Stimulated activated CD4-positive, alpha-beta T cell treated with anti-CD3 and anti-CD28 coated beads, Interleukin-15, amount 100 ng/mL, for 48 hours (primary cell): Measurements from ENCODE around the gene CD72.
A peak's percentile ranks its signal among the peaks of the same experiment; 100 is the strongest.
"Not testable (repeated sequence)": the region's sequence is repeated elsewhere in the genome, so short reads cannot be mapped to it uniquely, and the experiment has no call there.

ENCODE experiments used
- DNase-seq, 2 donors: peaks; one replicate each; pipeline ENCODE4 v3.0.0-alpha.2; 2020; ENCODE audit warnings: low read depth in 2 of 2

The CD72 gene

DNA sequence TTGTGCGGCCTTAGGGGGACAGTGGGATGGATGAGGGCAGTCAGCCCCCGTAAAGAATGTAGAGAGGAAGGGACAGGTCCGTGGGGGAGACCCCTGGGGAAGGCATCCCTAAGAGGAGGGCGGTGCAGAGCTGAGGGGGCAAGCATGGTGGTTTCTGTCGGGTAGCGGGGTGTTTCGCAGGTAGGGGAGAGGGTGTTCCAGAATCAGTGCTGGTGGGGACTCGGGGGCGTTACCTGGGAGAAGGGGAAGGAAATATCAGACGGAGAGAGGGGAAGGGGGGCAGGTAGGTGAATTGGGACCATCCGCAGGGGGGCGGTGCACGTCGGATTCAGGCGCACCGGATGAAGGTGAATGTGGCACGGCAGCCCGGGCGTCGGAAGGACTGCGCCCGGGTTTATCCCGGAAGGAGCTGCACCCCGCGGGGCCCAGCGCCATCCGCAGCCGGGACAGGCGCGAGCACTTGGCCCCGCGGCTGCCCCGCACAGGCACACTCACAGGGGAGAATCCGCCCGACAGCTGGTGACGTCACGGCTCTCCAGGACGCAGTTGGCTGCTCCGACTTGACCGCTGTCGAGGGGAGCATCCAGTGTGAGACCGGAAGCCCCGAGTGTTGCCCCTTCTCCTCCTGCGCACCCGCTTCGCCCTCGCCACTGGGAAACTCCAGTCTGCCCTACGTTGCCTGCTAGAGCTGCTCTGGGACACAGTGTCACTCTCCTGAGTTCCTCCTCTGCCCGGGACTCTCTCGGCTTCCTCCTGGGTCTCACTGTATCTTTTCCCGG is 1.3 kb downstream of the CD72 start:
- peak; percentile 27 to 46 for DNase-seq

DNA sequence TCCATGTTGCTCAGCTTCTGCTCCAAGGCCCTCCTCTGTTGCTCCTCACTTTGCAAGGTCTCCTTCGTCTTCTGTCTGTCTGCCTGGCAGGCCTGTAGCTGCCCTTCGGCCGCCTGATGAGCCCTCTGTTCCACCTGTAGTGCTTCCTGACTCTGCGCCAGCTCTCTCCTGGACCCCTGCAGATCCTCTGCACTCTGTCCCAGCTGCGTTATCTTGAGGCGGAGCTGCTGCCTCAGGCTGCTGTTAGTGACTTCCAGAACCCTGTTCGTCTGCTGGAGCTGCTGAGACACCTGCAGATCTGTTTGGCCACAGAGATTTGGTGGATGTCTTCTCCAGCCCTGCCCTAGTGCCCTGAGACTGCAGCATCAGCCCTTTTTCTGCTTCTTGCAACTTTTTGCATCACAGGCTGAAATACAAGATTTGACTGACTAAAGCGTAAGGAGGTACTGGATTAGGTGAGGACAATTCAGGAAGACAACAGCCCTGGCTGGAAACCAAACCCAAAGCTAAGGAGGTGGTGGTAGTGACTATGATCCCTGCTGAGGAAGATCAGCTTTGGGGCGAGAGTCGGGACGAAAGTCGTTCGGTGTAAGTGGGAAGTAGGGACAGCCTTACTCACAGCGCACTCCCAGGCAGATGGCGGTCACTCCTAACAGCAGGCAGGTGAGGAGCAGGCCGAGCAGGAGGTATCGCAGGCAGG is 2.1 kb downstream of the CD72 start:
- DNase-seq, result no peak

DNA sequence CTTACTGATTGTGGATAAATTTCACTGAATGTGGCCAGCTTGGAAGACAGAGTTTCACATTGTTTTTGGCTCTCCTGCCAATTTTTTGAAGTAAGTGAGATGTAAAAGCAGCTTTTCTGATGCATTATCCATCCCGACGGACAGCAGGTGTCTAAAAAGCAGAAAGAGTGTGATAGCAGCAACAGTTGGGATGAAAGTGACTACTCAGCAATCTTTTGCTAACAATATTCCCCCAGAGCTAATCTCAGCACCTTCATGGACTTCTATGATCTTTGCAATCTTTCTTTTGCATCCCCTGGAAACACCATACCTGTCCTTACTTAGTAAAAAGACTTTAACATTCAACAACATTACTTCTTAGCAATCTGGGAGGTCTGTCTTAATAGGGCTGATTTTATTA is 5.4 kb downstream of the CD72 start:
- no peak for DNase-seq

DNA sequence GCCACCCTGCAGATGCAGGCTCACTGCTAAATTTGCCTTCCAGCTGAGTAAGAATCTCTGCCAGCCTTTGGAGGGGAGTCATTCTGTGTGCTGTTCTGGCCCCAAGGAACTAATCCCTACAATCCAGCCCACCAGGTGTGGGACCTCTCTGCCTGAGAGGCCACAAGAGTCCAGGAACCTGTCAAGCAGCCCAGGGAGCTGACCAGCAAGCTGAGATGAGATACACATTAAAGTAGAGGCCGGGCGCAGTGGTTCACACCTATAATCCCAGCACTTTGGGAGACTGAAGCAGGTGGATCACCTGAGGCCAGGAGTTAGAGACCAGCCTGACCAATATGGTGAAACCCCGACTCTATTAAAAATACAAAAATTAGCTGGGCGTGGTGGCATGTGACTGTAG is 6.1 kb downstream of the CD72 start:
- DNase-seq, result not testable (repeated sequence)

DNA sequence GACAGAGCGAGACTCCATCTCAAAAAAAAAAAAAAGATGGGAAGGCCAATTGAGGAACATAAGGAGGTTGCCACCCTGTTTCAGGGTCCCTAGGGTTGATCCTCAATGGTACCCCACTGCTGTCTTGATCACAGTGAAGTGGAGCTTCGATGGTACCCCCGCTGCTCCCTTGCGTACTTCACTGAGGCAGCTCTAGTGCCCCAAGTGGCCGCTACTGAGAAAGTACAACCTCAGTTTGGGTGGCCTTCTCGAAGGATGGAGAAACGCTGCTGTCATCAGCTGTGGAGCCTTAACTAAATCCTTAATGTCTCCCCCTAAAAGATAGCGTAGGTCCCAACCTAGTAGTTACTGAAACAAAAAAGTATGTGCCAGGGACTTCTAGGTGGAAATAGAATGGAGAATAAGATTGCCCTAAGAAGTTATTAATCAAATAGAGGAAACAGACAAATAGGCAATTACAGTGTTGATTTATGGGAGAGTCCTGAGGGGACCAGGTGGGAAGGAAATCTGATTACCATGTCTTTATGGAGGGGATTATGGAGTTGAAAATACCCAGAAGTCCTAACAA is 6.9 kb downstream of the CD72 start:
- DNase-seq, result peak; percentile 15 to 48

DNA sequence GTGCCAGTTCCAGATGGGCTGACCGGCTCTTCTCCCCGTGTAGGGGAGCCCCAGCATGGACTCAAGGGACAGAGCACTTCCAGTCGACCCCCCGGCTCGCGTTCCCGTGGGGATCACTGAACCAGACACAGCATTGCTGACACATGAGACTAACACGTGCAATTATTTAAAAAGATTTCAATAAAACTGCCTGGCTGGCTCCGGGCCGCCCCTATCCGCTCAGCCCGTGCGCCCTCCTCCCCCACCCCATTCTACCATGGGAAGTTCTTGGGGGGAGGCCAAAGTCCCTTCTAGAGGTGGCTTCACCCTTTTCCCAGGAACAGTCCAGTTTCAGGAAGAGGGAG is 8.4 kb downstream of the CD72 start:
- DNase-seq, result no peak

DNA sequence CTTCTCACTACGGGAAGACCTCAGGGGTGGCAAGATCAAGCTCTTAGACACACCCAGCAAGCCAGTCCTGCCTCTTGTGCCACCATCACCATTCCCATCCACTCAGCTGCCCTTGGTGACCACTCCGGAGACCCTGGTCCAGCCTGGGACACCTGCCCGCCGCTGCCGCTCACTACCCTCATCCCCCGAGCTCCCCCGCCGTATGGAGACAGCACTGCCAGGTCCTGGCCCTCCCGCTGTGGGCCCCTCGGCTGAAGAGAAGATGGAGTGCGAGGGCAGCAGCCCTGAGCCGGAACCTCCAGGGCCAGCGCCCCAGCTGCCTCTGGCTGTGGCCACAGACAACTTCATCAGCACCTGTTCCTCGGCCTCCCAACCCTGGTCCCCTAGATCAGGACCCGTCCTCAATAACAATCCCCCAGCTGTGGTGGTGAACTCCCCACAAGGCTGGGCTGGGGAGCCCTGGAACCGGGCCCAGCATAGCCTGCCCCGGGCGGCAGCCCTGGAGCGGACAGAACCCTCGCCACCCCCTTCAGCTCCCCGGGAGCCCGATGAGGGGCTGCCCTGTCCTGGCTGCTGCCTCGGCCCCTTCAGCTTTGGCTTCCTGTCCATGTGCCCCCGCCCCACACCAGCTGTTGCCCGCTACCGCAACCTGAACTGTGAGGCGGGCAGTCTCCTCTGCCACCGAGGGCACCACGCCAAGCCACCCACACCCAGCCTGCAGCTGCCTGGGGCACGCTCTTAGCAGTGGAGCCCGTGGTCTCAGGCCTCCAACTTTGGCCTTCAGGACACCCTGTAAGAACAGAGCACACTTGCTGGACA is 9.0 kb downstream of the CD72 start:
- no peak for DNase-seq

DNA sequence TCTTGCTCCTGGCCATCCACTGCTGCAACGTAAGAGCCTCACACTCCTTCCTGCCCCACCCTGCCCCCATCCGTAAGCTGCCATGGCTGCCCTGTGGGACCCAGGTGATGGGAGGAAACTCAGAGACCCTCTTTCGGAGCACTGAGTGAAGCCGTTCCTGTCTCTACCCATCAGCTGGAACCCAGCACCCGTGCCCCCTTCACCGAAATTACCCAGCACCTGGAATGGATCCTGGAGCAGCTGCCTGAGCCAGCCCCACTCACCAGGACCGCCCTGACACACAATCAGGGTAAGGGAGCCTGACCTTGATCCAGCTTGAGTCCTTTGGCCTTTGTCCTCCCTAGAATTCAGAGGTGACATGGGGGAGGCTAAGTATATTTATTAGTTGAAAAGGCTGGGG is 10.0 kb downstream of the CD72 start:
- no peak for DNase-seq

DNA sequence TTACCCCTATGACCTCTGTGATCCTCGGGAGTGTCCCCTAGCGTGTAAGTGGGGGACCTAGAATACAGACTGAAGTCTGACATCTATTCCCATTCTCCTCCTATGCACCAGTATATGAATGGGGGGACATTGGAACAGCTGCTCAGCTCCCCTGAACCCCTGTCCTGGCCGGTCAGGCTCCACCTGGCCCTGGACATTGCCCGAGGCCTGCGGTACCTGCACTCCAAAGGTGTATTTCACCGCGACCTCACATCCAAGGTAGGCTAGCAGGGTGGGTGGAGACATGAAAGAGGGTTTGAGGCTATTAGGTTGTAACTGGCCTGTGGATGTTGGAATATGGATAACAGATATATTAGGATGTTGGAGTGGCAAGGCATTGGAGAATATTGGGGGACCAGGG is 11.5 kb downstream of the CD72 start:
- no peak for DNase-seq

DNA sequence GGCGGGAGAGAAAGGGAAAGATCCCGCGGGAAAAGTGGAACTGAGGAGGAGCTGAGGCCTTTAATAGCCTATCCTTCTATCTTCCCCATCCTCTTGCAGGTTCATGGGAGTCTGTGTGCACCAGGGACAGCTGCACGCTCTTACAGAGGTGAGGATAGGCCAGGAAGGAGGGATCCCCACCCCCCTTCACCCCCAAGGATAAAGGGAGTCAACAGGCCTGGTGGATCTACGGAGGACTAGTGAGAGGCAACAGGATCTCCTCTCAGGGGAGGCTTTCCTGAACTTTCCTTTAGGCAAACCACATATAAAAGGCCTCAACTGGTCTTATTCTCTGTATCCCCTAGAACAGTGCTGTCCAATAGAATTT is 12.1 kb downstream of the CD72 start:
- no peak for DNase-seq

DNA sequence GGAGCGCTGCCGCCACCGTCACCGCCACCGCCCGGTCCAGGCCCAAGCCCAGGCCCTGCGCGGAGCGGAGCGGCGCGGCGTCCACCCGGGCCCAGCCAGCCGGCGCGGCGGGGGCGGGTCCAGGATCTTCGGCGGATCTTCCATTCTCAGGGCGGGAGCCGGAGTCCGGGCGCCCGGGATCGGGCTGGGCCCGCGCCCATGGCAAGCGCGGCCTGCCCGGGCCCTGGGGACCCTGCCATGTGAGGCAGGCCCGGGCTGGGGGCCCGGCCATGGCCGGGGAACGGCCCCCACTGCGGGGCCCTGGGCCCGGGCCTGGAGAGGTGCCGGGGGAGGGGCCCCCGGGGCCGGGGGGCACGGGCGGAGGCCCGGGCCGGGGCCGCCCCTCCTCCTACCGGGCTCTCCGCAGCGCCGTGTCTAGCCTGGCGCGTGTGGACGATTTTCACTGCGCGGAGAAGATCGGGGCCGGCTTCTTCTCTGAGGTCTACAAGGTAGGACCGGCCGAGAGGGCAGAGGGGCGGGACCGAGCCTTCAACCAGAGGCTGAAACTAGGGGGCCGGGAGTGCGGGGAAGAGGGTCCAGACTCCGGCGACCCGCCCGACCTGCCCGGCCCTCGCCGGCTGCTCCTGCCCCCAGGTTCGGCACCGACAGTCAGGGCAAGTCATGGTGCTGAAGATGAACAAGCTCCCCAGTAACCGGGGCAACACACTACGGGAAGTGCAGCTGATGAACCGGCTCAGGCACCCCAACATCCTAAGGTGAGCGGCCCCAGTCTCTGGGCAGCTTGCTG is 12.7 kb downstream of the CD72 start:
- peak in 1 of 2 donors; percentile 18 for DNase-seq

DNA sequence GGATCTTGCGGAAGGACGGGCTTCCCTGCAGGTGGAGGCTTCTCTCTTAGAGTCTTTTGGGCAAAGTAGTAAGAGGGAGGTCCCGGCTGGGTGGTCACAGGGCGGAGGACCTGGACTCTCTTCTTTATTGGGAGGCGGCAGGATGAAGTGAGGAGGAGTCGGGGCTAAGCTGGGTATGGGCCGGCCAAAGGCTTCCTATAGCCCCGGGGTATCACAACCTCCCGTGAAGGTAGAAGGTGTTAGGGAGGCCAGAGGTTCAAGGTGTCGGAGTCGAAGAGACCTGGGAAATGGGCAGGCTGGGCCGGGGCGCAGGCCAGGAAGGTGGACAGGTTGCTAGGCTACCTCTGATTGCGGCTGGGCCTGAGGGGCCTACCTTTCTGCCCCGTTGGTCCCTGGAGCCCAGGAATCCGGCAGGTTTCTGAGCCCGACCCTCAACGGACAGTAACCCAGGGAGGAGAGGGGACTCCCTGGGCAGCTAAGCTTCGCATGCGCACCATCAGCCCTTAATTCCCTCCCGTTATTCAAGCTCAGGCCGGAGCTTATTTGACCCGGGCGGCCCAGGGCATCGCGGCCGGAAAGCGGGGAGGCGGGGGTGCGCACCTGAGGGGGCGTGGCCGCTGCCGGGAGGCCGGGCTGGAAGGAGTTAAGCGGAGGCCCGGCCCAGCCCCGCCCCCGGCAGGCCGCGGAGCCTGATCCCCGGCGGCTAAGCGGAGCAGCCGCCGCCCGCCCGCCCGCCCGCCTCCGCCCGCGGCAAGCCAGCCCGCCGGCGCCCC is 13.4 kb downstream of the CD72 start, which contains the start of gene TESK1:
TESK1 (plus strand) TSS at position 685 of the 773 bp plus-strand sequence. CDS start 358 bp downstream, outside the sequence.
- DNase-seq, result peak; percentile 65 to 82

DNA sequence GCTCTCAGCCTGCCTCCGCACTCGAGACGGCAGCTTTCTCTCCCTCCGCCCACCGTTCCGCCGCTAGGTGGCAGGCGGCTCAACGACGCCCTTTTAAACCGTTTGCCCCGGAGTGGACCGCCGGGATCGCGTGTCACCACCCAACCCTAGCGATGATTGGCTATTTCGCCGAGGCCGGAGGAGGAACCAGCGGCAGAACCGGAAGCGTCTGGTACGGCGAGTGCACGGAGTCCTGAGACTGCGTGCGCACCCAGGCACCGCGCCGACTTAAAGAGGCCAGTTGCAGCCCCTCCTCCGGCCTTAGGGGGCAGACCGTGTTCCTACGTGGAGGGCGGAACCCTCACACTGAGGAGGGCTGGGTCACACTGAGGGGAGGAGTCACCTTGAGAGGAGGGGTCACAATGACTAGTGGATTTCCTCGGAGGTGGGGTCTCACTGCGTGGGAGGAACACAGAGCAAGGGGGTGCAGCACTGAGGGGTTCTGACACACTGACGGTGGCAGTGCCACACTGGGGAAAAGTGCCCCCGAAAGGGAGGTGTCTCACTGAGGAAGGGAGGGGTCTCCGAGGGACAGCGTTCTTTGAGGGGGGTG is 14.1 kb downstream of the CD72 start:
- DNase-seq, result peak; percentile 99

DNA sequence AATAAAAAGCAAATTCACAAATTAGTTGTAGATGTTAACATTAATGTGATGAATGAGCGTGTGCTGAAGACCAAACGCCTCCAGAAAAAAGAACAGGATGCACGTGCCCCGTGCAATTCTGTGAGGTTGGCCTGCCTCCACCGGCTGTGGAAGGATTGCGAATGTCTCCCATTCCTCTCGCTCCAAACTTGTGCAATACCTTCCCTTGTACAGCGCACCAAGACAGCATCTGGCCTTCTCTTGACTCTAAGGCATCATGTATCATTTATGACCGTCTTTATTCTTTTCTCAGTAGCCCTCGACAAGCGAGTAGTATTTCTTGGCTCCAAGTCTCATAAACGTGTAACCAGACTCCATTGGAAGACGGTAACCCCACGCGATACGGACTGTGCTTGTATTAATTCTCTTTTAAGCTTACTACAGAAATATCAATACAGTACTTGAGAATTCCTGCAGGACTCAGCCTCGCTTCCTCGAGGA is 14.7 kb downstream of the CD72 start:
- DNase-seq, result no peak

DNA sequence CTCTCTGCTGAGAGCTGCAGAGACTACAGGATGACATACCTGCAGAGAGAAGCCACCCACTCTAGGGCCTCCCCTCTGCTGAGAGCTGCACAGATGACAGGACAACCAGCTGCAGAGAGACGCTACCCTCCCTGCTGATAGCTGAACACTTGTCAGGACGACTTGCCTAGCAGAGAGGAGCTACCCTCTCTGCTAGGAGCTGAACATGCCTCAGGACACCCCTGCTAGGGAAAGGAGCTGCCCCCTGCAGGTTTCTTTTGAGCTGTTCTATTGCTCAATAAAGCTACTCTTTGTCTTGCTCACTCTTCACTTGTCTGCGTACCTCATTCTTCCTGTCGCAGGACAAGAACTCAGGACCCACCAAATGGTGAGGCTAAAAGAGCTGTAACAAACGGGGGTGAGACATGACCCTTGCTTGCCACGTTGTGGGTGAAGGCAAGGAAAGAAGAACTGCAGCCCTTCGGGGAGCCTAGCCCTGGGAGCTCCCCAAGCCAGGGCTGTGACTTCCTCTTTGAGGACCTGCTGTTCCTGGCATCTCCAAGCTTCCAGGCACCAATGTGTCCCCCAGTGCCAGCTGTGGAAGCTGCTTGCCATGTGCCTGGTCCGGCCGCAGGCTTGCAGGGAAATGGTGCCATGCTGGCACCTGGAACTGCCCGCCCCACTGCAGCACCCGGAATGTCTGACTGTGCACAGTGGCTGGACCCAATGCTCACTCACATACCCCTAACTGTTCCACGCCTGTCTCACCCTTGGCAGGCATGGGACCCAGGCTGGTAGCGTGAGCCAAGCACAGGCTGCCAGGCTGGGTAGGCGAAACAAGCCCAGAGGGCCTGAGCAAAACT is 18.2 kb downstream of the CD72 start:
- no peak for DNase-seq

DNA sequence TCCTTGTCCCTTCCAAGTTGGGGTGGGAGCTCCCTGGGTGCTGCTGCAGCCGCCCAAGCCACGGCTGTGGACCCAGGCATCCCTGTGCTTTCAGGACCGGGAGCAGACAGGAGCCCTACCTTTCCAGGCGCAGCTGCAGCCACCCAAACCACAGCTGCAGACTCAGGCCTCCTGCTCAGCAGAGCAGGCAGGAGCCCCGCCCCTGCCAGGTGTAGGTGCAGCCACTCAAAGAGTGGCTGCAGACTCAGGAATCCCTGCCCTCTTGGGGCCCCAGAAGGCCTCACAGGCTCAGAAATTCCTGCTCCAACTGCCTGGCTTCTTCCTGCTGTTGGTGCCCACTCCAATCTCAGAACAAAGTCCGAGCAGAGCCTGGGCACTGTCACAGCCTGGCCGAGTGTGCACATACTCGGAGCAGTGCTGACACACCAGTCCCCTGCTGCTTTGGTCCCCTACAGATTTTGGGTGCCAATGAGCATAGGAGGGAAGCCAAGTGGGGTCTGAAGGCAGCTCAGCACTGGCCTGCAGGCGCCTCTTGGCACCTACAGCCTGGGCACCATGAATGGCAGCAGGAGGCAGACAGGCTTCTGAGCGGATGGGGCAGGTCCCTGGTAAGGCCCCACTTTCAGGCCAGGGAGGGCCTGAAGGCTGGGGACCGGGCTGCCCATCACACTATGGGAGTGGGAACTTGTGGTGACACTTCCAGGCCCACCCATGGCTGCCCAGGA is 19.2 kb downstream of the CD72 start:
- no peak for DNase-seq

DNA sequence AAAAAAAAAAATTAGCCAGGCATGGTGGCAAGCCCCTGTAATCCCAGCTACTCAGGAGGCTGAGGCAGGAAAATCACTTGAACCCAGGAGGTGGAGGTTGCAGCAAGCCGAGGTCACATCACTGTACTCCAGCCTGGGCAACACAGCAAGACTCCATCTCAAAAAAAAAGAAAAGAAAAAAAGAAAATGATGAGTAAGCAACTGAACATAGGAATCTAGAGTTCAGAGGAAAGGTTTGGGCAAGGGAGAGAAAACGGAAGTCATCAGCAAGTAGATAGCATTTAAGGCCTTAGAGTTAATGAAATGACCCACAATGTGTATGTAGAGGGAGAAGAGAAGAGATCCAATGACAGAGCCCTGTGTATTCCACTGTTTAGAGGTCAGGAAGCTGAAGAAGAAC is 21.3 kb downstream of the CD72 start:
- not testable (repeated sequence) for DNase-seq

DNA sequence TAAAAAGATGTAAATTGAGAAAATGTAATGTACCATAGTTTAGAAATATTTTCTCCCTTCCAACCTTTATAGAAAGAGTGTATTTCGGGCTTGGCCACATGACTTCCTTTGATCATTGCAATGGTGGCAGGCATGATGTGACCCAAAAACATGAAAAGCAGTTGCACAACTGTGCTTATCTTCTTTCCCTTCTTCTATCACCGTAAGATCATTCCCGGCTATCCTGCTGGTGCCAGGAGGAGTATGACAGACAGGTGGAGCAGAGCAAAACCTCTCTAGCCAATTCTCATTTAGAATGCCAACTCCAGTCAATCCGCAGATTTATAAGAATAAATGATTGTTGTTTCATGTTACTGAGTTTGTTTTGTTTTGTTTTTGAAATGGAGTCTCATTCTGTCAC is 23.7 kb downstream of the CD72 start:
- no peak for DNase-seq

DNA sequence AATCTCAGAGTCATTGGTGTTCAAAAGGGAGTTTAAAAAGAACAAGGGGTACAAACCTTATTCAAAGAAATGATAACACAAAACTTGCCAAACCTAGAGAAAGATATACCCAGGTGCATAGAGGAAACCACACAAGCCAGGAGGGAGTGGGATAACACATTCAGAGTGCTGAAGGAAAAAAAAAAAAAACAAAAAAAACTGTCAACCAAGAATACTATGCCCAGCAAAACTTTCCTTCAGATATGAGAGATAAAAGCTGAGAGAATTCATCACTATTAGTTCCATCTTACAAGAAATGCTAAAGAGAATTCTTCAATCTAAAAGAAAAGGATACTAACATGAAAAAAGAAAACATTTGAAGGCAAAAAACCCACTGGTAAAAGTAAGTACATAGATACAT is 24.6 kb downstream of the CD72 start:
- DNase-seq, result no peak
